Astrocyte (in vitro differentiated cells and primary cell): Measurements from ENCODE around the gene PRR7. TPM values are rescaled to one million over a fixed set of nuclear protein-coding genes. Genes with fewer than 3 reads are reported as not detected.

Source experiments
- DNase-seq: peaks from one replicate; pipeline ENCODE4 v3.0.0-alpha.2; 2010; ENCODE audit warnings: low read depth
- FAIRE-seq: peaks from 2 replicates; lab custom pipeline; 2011; peaks lifted over from hg19 to GRCh38; lab: Jason Lieb, UNC
- H2AFZ ChIP-seq: 2 replicates; pipeline ENCODE4 v1.6.0; 2012; ENCODE audit warnings: low read depth, low read length, inconsistent platforms
- H3K27ac ChIP-seq: 2 replicates; pipeline ENCODE4 v1.5.1; 2011; ENCODE audit warnings: low read depth, low read length, inconsistent platforms
- H3K27me3 ChIP-seq: 2 replicates; pipeline ENCODE4 v1.6.0; 2011; ENCODE audit warnings: low read length, inconsistent platforms; ENCODE audit not compliant: insufficient read depth
- H3K36me3 ChIP-seq: 2 replicates; pipeline ENCODE4 v1.5.1; 2011; ENCODE audit warnings: low read length, inconsistent platforms; ENCODE audit not compliant: insufficient read depth
- H3K4me1 ChIP-seq: 2 replicates; pipeline ENCODE4 v1.5.1; 2011; ENCODE audit warnings: low read length, inconsistent platforms; ENCODE audit not compliant: insufficient read depth
- H3K4me2 ChIP-seq: 2 replicates; pipeline ENCODE4 v1.6.0; 2012; ENCODE audit warnings: low read length, inconsistent platforms
- H3K4me3 ChIP-seq: 2 replicates; pipeline ENCODE4 v1.5.1; 2011; ENCODE audit warnings: low read depth, mild to moderate bottlenecking, low read length, inconsistent platforms; ENCODE audit not compliant: insufficient read depth
- H3K79me2 ChIP-seq: 2 replicates; pipeline ENCODE4 v1.6.0; 2012; ENCODE audit warnings: mild to moderate bottlenecking, low read length, inconsistent platforms; ENCODE audit not compliant: insufficient read depth
- H3K9ac ChIP-seq: 2 replicates; pipeline ENCODE4 v1.6.0; 2012; ENCODE audit warnings: mild to moderate bottlenecking, low read length, inconsistent platforms
- H3K9me3 ChIP-seq: 2 replicates; pipeline ENCODE4 v1.5.1; 2012; ENCODE audit warnings: low read depth, mild to moderate bottlenecking, low read length, inconsistent platforms; ENCODE audit not compliant: insufficient read depth
- H4K20me1 ChIP-seq: 2 replicates; pipeline ENCODE4 v1.6.0; 2012; ENCODE audit warnings: low read length, inconsistent platforms; ENCODE audit not compliant: insufficient read depth
- H3K27ac Mint-ChIP-seq: one replicate; pipeline ENCODE4 v1.8.0; 2021; ENCODE audit warnings: mild to moderate bottlenecking, mixed read lengths; ENCODE audit not compliant: unreplicated experiment
- H3K27me3 Mint-ChIP-seq: one replicate; pipeline ENCODE4 v1.8.0; 2021; ENCODE audit warnings: low read depth, mixed read lengths; ENCODE audit not compliant: unreplicated experiment
- H3K36me3 Mint-ChIP-seq: one replicate; pipeline ENCODE4 v1.8.0; 2021; ENCODE audit warnings: low read depth, mixed read lengths; ENCODE audit not compliant: unreplicated experiment
- H3K4me1 Mint-ChIP-seq: one replicate; pipeline ENCODE4 v1.8.0; 2021; ENCODE audit warnings: low read depth, mixed read lengths; ENCODE audit not compliant: unreplicated experiment
- H3K4me3 Mint-ChIP-seq: one replicate; pipeline ENCODE4 v1.8.0; 2021; ENCODE audit warnings: mild to moderate bottlenecking, moderate library complexity, mixed read lengths; ENCODE audit not compliant: unreplicated experiment
- H3K9me3 Mint-ChIP-seq: one replicate; pipeline ENCODE4 v1.8.0; 2021; ENCODE audit warnings: mild to moderate bottlenecking, mixed read lengths; ENCODE audit not compliant: unreplicated experiment
- EZH2 ChIP-seq: IDR thresholded peaks from 2 replicates; pipeline ENCODE4 v1.6.1; 2012; ENCODE audit warnings: mild to moderate bottlenecking, low read length, inconsistent platforms; ENCODE audit not compliant: insufficient read depth
- total RNA-seq: library from RNA; stranded (reverse); gene quantifications from 2 replicates; pipeline ENCODE4 v1.2.1, GENCODE V29; 2021
- TF ChIP-seq, protein P1 (sequence below): IDR thresholded peaks from 2 replicates; pipeline ENCODE4 v1.5.1; 2011; ENCODE audit warnings: low read depth, mild to moderate bottlenecking, inconsistent platforms, low read length, moderate library complexity; ENCODE audit not compliant: insufficient read depth

The PRR7 gene
- total RNA-seq, 1 donor from 2014 or later = 9.9 TPM

DNA sequence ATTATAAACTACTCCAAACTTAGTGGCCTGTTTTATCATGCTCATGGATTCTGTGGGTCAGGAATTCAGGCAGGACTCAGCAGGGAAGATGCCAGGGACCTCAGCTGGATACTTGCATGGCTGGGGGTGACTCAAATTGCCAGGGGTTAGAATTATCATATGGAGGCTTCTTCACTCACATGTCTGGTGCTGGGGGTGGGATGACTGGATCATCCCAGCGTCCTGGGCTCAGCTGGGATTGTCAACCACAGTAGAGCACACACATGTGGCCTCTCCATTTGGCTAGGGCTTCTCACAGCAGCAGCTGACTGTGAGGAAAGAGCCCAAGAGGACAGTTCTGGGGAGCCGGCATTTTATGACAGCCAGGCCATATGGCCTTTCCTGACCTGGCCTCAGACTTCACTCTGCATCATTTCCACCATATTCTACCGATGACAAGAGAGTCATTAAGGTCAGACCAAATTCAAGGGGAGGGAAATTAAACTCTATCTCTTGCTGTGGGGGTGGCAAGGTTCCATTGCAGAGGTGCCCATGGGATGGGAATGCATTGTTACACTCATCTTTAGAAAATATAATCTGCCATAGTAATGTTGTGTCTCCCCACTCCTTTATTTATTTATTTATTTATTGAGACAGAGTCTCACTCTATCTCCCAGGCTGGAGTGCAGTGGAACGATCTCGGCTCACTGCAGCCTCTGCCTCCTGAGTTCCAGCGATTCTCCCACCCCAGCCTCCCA lies 25.4 kb upstream of the PRR7 start:
- Histone ChIP-seq H3K9ac (no peak overlapping the region), H4K20me1 (no peaks in the 10 kb centered on the region)

DNA sequence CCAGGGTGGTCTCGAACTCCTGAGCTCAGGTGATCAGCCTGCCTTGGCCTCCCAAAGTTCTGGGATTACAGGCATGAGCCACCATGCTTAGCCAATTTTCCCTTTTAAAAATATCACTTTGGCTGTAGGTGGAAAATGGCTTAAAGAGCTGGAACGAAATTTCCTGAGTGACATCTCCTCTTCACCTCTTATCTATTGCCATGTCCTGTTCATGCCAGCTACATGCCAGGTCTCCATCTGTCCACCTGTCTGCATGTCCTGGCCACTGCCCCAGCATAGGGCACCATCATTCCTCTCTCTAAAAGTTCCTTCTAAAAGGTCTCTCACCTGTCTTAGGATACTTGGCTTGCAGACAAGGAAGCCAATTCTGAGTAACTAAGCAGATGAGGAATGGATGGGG lies 22.9 kb upstream of the PRR7 start:
- Mint-ChIP-seq H3K9me3 (no peaks in the 10 kb centered on the region), H3K4me3 (no peak overlapping the region), H3K27me3 (peaks cover 16% of the 10 kb centered on the region), H3K4me1 (peaks cover 2% of the 10 kb centered on the region), H3K36me3 (peaks cover 2% of the 10 kb centered on the region), H3K27ac (no peak overlapping the region)
- H3K79me2 ChIP-seq = peaks cover 20% of the 10 kb centered on the region
- H3K27me3 ChIP-seq = no peaks in the 10 kb centered on the region
- H3K4me3 ChIP-seq = no peak overlapping the region
- H4K20me1 ChIP-seq = peaks cover 16% of the 10 kb centered on the region
- no peak overlapping the region for H2AFZ ChIP-seq
- DNase-seq (no peak), FAIRE-seq (no peak)
- no peaks in the 10 kb centered on the region for H3K36me3 ChIP-seq
- peaks cover 13% of the 10 kb centered on the region for H3K4me1 ChIP-seq
- no peak overlapping the region for H3K9ac ChIP-seq
- H3K9me3 ChIP-seq = no peaks in the 10 kb centered on the region
- no peak overlapping the region for H3K4me2 ChIP-seq
- TF ChIP-seq EZH2 = no peak
- TF ChIP-seq, protein P1, sequence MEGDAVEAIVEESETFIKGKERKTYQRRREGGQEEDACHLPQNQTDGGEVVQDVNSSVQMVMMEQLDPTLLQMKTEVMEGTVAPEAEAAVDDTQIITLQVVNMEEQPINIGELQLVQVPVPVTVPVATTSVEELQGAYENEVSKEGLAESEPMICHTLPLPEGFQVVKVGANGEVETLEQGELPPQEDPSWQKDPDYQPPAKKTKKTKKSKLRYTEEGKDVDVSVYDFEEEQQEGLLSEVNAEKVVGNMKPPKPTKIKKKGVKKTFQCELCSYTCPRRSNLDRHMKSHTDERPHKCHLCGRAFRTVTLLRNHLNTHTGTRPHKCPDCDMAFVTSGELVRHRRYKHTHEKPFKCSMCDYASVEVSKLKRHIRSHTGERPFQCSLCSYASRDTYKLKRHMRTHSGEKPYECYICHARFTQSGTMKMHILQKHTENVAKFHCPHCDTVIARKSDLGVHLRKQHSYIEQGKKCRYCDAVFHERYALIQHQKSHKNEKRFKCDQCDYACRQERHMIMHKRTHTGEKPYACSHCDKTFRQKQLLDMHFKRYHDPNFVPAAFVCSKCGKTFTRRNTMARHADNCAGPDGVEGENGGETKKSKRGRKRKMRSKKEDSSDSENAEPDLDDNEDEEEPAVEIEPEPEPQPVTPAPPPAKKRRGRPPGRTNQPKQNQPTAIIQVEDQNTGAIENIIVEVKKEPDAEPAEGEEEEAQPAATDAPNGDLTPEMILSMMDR = no peak
- H3K27ac ChIP-seq = no peak overlapping the region

More for the DNA sequence above, 25.4 kb upstream of the PRR7 start:
- Histone ChIP-seq H3K4me1 (peaks cover 5% of the 10 kb centered on the region), H3K27me3 (no peaks in the 10 kb centered on the region), H2AFZ (no peak overlapping the region), H3K27ac (no peak overlapping the region), H3K4me3 (no peak overlapping the region), H3K36me3 (no peaks in the 10 kb centered on the region), H3K4me2 (no peak overlapping the region), H3K9me3 (no peaks in the 10 kb centered on the region), H3K79me2 (no peaks in the 10 kb centered on the region)
- TF ChIP-seq EZH2 = no peak
- TF ChIP-seq, protein P1 = no peak
- Mint-ChIP-seq H3K9me3 (no peaks in the 10 kb centered on the region), H3K36me3 (peaks cover 2% of the 10 kb centered on the region), H3K27me3 (peaks cover 26% of the 10 kb centered on the region), H3K4me3 (no peak overlapping the region), H3K4me1 (peaks cover 2% of the 10 kb centered on the region), H3K27ac (no peak overlapping the region)
- DNase-seq = no peak
- no peak for FAIRE-seq
